HepG2 (cell line): ENCODE measurements around the gene COL18A1. TPM values are rescaled to one million over a fixed set of nuclear protein-coding genes. Genes with fewer than 3 reads are reported as not detected.

ENCODE experiments used
- ARNTL ChIP-seq: sonication (generic); formaldehyde crosslinking; IDR thresholded peaks from 2 replicates; pipeline ENCODE4 v1.4.0; 2020; ENCODE audit warnings: mild to moderate bottlenecking, missing genetic modification reagents
- CHCHD3 ChIP-seq: sonication (generic); formaldehyde crosslinking; IDR thresholded peaks from 2 replicates; pipeline ENCODE4 v1.8.0; 2022; ENCODE audit warnings: mild to moderate bottlenecking, missing genetic modification reagents, moderate library complexity
- GATAD2A ChIP-seq: IDR thresholded peaks from 2 replicates; pipeline ENCODE4 v1.6.1; 2016
- GPN1 ChIP-seq: sonication (generic); formaldehyde crosslinking; IDR thresholded peaks from 2 replicates; pipeline ENCODE4 v1.5.1; 2020; ENCODE audit warnings: missing genetic modification reagents, borderline replicate concordance
- HIVEP1 ChIP-seq: sonication (generic); formaldehyde crosslinking; IDR thresholded peaks from 2 replicates; pipeline ENCODE4 v1.4.0; 2020; ENCODE audit warnings: mild to moderate bottlenecking, missing genetic modification reagents
- ISL2 ChIP-seq: sonication (generic); formaldehyde crosslinking; IDR thresholded peaks from 2 replicates; pipeline ENCODE4 v1.5.0; 2020; ENCODE audit warnings: missing genetic modification reagents
- LCORL ChIP-seq, 2 experiments: fragments of 450-650 bp in 1 of 2; sonication (generic) in 1 of 2; formaldehyde crosslinking in 1 of 2; IDR thresholded peaks; 2 replicates each; pipeline versions ENCODE4 v1.5.0 to v1.6.1; 2017 to 2020; ENCODE audit warnings: antibody characterized with exemption in 1 of 2, missing genetic modification reagents in 1 of 2
- MEF2D ChIP-seq: sonication (generic); formaldehyde crosslinking; IDR thresholded peaks from 2 replicates; pipeline ENCODE4 v1.5.1; 2020; ENCODE audit warnings: mild to moderate bottlenecking, missing genetic modification reagents
- MYNN ChIP-seq: sonication (generic); formaldehyde crosslinking; IDR thresholded peaks from 2 replicates; pipeline ENCODE4 v1.4.0; 2020; ENCODE audit warnings: mild to moderate bottlenecking, low read depth, missing genetic modification reagents
- NFRKB ChIP-seq: fragments of 450-650 bp; IDR thresholded peaks from 2 replicates; pipeline ENCODE4 v1.6.1; 2017
- PLRG1 ChIP-seq: fragments of 450-650 bp; conservative IDR thresholded peaks from 2 replicates; pipeline ENCODE4 v1.6.1; 2016
- PRDM15 ChIP-seq: sonication (generic); formaldehyde crosslinking; IDR thresholded peaks from 2 replicates; pipeline ENCODE4 v1.4.0; 2020; ENCODE audit warnings: missing genetic modification reagents
- RBAK ChIP-seq: sonication (generic); formaldehyde crosslinking; IDR thresholded peaks from 2 replicates; pipeline ENCODE4 v1.5.1; 2020; ENCODE audit warnings: mild to moderate bottlenecking, missing genetic modification reagents
- SP4 ChIP-seq: sonication (generic); formaldehyde crosslinking; IDR thresholded peaks from 2 replicates; pipeline ENCODE4 v1.8.1; 2023; ENCODE audit warnings: mild to moderate bottlenecking, missing genetic modification reagents
- SRY ChIP-seq: sonication (generic); formaldehyde crosslinking; IDR thresholded peaks from 2 replicates; pipeline ENCODE4 v1.8.0; 2022; ENCODE audit warnings: mild to moderate bottlenecking, missing genetic modification reagents
- ZBTB8A ChIP-seq: sonication (generic); formaldehyde crosslinking; IDR thresholded peaks from 2 replicates; pipeline ENCODE4 v1.4.0; 2020; ENCODE audit warnings: mild to moderate bottlenecking, low read depth, missing genetic modification reagents, borderline replicate concordance
- ZNF264 ChIP-seq: sonication (generic); formaldehyde crosslinking; IDR thresholded peaks from 2 replicates; pipeline ENCODE4 v1.4.0; 2020; ENCODE audit warnings: missing genetic modification reagents
- ZNF292 ChIP-seq: sonication (generic); formaldehyde crosslinking; IDR thresholded peaks from 2 replicates; pipeline ENCODE4 v1.8.1; 2022; ENCODE audit warnings: mild to moderate bottlenecking, low read depth, missing genetic modification reagents, borderline replicate concordance
- ZNF780A ChIP-seq: sonication (generic); formaldehyde crosslinking; IDR thresholded peaks from 2 replicates; pipeline ENCODE4 v1.8.0; 2022; ENCODE audit warnings: mild to moderate bottlenecking, missing genetic modification reagents, moderate library complexity
- polyA plus RNA-seq, 8 experiments: library from polyadenylated mRNA; depleted of rRNA in 3 of 8; stranded (reverse) in 7 of 8; unstranded in 1 of 8; fragments of >200 nt; fragmentation: Illumina TruSeq in 4 of 8; extraction: Trizol in 4 of 8; gene quantifications; 2 replicates each; pipeline versions ENCODE4 v1.2.1 to v1.2.3, GENCODE V29; 2011 to 2016; ENCODE audit warnings: low read depth in 4 of 8, missing spikeins in 1 of 8, mixed read lengths in 1 of 8; ENCODE audit not compliant: insufficient read depth in 1 of 8
- total RNA-seq, 5 experiments: library from RNA; depleted of rRNA; stranded (reverse); fragments of >200 nt; fragmentation: Illumina TruSeq; extraction: Trizol; gene quantifications; 2 replicates each; pipeline ENCODE4 v1.2.3, GENCODE V29; 2016; ENCODE audit warnings: low read depth in 1 of 5
- TF ChIP-seq, protein P1 (sequence below), 2 experiments: sonication (generic) in 1 of 2; formaldehyde crosslinking in 1 of 2; IDR thresholded peaks; 2 replicates each; pipeline versions ENCODE4 v1.4.0 to v1.6.1; 2018 to 2020; ENCODE audit warnings: missing genetic modification reagents in 2 of 2, borderline replicate concordance in 1 of 2, low read depth in 1 of 2, mild to moderate bottlenecking in 1 of 2, missing biosample characterization in 1 of 2
- TF ChIP-seq, protein P2 (sequence below): sonication (generic); formaldehyde crosslinking; IDR thresholded peaks from 2 replicates; pipeline ENCODE4 v1.8.1; 2022; ENCODE audit warnings: low read depth, mild to moderate bottlenecking, missing genetic modification reagents

The COL18A1 gene
- total and polyA plus RNA-seq, 2 of the 13 experiments (the other 11 are each of a cell fraction or from before 2014, with no cell fraction given), result 79.0 to 102 TPM

GRCh38 chr21:45472445-45473365 lies 67.7 kb downstream of the COL18A1 start (continued):
- TF ChIP-seq, protein P1, sequence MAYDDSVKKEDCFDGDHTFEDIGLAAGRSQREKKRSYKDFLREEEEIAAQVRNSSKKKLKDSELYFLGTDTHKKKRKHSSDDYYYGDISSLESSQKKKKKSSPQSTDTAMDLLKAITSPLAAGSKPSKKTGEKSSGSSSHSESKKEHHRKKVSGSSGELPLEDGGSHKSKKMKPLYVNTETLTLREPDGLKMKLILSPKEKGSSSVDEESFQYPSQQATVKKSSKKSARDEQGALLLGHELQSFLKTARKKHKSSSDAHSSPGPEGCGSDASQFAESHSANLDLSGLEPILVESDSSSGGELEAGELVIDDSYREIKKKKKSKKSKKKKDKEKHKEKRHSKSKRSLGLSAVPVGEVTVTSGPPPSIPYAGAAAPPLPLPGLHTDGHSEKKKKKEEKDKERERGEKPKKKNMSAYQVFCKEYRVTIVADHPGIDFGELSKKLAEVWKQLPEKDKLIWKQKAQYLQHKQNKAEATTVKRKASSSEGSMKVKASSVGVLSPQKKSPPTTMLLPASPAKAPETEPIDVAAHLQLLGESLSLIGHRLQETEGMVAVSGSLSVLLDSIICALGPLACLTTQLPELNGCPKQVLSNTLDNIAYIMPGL (CRISPR knock-in tag; IDR thresholded peaks at IDR 0.05; ENCODE audit: borderline replicate concordance in 1 of 2, low read depth in 1 of 2), result no peak
- TF ChIP-seq PLRG1 (no peak), NFRKB (no peak), GATAD2A (CRISPR knock-in tag) (peak; percentile 83), GPN1 (CRISPR knock-in tag) (no peak), ARNTL (CRISPR knock-in tag) (0 out of 2 replicates have a peak, but pooled peaks have one; percentile 7), PRDM15 (CRISPR knock-in tag) (no peak), CHCHD3 (CRISPR knock-in tag) (no peak), SRY (CRISPR knock-in tag) (no peak), LCORL (IDR thresholded peaks at IDR 0.05) (no peak), LCORL (CRISPR knock-in tag; IDR thresholded peaks at IDR 0.05) (peak; percentile 82), HIVEP1 (no peak; the same call in 1 of the 2 replicates), MEF2D (CRISPR knock-in tag) (no peak), ZNF292 (no peak), ZBTB8A (CRISPR knock-in tag) (no peak), SP4 (CRISPR knock-in tag) (no peak), RBAK (CRISPR knock-in tag) (no peak), ZNF780A (CRISPR knock-in tag) (no peak), ZNF264 (CRISPR knock-in tag) (no peak), ISL2 (CRISPR knock-in tag) (peak; percentile 29; the same call in 1 of the 2 replicates), MYNN (CRISPR knock-in tag) (no peak)
- TF ChIP-seq, protein P2, sequence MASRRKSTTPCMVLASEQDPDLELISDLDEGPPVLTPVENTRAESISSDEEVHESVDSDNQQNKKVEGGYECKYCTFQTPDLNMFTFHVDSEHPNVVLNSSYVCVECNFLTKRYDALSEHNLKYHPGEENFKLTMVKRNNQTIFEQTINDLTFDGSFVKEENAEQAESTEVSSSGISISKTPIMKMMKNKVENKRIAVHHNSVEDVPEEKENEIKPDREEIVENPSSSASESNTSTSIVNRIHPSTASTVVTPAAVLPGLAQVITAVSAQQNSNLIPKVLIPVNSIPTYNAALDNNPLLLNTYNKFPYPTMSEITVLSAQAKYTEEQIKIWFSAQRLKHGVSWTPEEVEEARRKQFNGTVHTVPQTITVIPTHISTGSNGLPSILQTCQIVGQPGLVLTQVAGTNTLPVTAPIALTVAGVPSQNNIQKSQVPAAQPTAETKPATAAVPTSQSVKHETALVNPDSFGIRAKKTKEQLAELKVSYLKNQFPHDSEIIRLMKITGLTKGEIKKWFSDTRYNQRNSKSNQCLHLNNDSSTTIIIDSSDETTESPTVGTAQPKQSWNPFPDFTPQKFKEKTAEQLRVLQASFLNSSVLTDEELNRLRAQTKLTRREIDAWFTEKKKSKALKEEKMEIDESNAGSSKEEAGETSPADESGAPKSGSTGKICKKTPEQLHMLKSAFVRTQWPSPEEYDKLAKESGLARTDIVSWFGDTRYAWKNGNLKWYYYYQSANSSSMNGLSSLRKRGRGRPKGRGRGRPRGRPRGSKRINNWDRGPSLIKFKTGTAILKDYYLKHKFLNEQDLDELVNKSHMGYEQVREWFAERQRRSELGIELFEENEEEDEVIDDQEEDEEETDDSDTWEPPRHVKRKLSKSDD (CRISPR knock-in tag), result peak; percentile 88
